MM.1S (cell line): Measurements from ENCODE around the gene EXOC4.

ENCODE experiments used
- CTCF ChIP-seq: fragments of 300-600 bp; sonication (generic); IDR thresholded peaks from 2 replicates; pipeline ENCODE4 v1.5.1; 2016; ENCODE audit warnings: antibody characterized with exemption, low read length, mixed read lengths
- EZH2 ChIP-seq: fragments of 300-600 bp; sonication (generic); optimal IDR thresholded peaks from 2 replicates; pipeline ENCODE3; 2017; ENCODE audit warnings: low read depth, mild to moderate bottlenecking, antibody characterized with exemption, low read length, mixed read lengths
- EZH2phosphoT487 ChIP-seq: fragments of 300-600 bp; sonication (generic); IDR thresholded peaks from 2 replicates; pipeline ENCODE4 v1.6.1; 2018; ENCODE audit warnings: antibody characterized with exemption, low read length

DNA sequence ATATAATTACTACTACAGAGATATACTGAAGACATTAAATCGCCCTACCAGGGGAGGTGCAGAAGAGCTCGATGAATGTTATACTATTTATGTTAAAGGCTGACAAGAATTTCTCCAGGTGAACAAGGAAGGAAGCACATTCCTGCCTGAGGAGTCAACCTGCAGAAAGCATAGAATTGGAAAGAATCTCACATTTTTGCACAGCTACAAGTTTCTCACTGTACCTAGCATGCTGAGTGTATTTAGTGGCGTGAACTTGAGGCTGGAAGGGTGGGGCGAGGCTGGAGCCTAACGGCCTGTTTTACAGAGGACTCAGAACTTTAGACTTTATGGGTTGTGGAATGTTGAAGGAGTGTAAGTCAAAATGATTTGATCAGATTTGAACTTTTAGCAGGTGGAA is 500.6 kb downstream of the EXOC4 start:
- TF ChIP-seq CTCF (no peak), EZH2 (no peak), EZH2phosphoT487 (no peak)
